Astrocyte of the spinal cord (primary cell): Measurements from ENCODE around the gene NXF2.
"Not testable (repeated sequence)": the region's sequence is repeated elsewhere in the genome, so short reads cannot be mapped to it uniquely, and the experiment has no call there.

Experiments
- DNase-seq: peaks from one replicate; pipeline ENCODE4 v3.0.0; 2011; ENCODE audit warnings: low read depth, low spot score
- H3K4me3 ChIP-seq: 2 replicates; pipeline ENCODE4 v1.5.1; 2011; ENCODE audit warnings: low read depth, mild to moderate bottlenecking, low read length, moderate library complexity
- in situ Hi-C: cut with HindIII; loops from 2 replicates; pipeline ENCODE4 v1.10.0; 2017; ENCODE audit warnings: low sequenced_read_pairs
- TF ChIP-seq, protein P1 (sequence below): IDR thresholded peaks from 2 replicates; pipeline ENCODE4 v1.5.1; 2012; ENCODE audit warnings: low read depth, mild to moderate bottlenecking, low read length, inconsistent platforms

Gene NXF2, protein sequence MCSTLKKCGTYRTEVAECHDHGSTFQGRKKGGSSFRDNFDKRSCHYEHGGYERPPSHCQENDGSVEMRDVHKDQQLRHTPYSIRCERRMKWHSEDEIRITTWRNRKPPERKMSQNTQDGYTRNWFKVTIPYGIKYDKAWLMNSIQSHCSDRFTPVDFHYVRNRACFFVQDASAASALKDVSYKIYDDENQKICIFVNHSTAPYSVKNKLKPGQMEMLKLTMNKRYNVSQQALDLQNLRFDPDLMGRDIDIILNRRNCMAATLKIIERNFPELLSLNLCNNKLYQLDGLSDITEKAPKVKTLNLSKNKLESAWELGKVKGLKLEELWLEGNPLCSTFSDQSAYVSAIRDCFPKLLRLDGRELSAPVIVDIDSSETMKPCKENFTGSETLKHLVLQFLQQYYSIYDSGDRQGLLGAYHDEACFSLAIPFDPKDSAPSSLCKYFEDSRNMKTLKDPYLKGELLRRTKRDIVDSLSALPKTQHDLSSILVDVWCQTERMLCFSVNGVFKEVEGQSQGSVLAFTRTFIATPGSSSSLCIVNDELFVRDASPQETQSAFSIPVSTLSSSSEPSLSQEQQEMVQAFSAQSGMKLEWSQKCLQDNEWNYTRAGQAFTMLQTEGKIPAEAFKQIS

DNA sequence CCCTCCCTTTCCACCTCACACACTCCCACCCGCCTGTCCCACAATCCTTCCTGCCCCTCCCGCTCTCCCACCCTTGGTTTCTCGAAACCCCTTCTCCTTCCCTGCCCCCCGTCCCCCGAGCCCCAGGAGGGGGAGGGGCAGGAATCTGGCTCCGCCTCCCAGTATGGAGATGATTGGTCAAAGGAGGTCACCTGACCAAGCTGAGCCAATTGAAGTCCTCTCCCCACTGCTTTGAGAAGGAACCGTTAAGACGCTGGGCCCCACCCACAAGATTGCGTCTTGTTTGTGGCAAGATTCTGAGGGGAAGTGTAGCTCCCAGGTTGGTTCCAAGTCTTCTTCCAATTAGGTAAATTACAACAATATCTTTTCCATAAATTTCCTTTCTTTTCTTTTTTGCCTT is at the start of gene NXF2:
NXF2 (plus strand) TSS at position 275 of the 400 bp plus-strand sequence. CDS start 59,912 bp downstream, outside the sequence.
- in situ Hi-C loops, H3K4me3 ChIP-seq, DNase-seq: not testable (repeated sequence)

DNA sequence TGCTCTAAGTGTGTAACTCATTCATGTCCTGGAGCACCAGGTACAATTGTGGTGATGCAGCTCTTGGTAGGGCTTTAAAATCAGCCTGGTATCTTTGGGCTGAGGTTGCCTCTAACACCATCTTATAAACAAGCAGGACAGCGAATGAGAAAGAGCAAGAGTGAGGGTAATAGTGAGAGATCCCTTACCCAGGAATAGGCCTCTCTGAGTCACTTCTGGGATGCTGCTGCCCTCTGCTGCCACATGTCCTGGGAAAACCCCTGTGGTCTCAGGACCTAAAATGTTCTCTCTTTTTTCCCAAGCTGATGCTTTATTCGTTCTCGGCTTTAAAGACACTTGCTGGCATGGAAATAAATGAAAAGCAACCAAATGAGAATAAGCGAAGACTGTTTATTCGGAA is 39.0 kb upstream of the NXF2 start:
- DNase-seq, in situ Hi-C loops, H3K4me3 ChIP-seq: not testable (repeated sequence)

DNA sequence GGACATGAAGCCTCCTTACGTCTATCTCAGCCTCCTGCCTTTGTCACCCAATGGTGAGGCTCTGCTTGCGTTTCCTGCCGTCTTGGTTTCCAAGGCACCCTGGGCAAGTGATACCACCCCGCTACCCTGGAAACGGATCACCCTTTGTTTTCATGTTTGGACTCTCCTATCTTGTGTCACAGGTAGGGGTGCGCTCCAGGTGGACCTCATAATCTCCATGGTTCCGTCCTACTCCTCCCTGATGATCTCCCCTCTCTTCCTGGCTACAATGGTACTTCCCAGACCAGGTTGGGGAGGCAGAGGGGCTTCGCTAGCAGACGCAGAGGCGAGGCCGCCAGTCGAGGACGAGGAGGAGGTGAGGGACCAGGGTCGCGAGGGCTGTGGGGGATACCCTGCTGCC is 32.0 kb upstream of the NXF2 start, which contains the start of gene TCP11X1:
TCP11X1 (plus strand) TSS at position 316 of the 400 bp plus-strand sequence.
- H3K4me3 ChIP-seq, in situ Hi-C loops, DNase-seq: not testable (repeated sequence)

DNA sequence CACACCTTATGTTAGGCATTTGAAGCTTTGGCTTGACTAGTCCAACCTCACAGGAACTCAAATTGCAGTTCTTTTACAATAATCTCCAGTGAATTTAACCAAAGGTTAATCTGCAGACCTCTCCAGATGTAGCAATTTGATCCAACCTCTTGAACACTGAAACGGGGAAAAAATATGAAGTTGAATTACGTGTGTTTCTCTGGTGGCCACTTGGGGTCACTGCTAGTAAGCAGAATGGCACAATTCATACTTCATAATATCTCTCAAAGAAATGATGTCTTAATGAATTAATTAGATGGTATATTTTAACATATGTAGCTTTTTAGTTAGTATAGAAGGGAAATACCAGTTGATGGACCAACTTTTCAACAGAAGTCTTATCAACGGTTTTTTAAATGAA is 30.5 kb upstream of the NXF2 start:
- DNase-seq, in situ Hi-C loops, H3K4me3 ChIP-seq: not testable (repeated sequence)

DNA sequence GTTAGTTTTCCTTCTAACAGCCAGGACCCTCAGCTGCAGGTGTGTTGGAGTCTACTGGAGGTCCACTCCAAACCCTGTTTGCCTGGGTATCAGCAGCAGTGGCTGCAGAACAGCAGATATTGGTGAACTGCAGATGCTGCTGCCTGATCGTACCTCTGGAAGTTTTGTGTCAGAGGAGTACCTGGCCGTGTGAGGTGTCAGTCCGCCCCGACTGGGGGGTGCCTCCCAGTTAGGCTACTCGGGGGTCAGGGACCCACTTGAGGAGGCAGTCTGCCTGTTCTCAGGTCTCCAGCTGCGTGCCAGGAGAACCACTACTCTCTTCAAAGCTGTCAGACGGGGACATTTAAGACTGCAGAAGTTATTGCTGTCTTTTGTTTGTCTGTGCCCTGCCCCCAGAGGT is 11.3 kb upstream of the NXF2 start:
- H3K4me3 ChIP-seq, DNase-seq, in situ Hi-C loops: not testable (repeated sequence)

DNA sequence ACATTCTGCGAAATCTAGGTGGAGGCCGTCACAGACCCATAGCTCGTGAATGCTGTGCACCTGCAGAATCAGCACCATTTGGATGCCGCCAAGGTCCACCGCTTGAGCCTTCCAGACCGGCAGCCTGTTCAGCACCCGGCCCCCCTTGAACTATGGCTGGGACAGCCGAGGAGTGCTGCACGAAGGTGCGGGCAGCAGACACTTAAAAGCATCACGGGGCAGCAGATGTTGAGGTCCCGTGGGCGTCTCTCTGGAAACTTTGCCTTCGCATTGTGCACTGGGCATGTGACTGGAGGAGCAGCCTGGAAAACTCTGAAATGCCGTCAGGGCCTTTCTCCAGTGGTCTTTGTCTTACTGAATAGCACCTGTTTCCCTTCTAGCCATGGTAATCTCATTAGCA is 6.7 kb upstream of the NXF2 start:
- DNase-seq, H3K4me3 ChIP-seq, in situ Hi-C loops: not testable (repeated sequence)

DNA sequence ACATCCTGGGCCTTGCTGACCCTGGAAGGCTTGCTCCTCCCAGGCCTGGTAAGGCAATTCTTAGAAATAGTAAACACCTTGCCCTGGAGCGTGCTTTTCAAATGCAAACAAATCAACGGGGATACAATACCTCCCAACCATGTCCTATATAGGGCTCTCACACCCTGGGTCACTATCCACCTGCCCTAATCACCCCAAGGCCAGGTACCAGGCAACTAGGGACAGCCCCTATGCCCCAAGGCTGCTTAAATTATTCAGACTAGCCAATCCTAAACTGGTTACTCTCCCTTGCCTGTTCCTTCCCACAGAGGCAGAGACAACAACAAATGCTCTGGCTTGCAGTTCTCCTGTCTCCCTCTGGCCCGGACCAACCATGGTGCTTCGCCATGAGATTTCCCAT is 25.3 kb downstream of the NXF2 start:
- DNase-seq, in situ Hi-C loops, H3K4me3 ChIP-seq: not testable (repeated sequence)

DNA sequence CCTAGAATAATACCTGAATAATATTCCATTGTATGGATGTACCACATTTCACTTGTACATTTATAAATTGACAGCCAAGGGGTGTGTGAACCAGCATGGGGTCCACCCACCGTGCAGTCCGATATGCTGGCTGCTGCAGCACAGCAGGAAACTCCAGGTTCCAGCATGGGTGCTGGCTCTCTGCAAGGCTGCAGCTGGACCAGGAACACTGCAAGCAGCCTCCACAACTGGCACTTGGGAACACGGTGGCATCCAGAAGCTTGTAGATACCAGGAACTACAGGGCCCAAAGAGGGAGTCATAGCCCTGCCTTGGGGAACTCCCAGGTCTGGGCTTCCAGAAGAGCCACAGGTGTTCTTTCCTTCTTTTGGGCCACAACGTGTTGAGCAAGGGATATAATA is 91.2 kb downstream of the NXF2 start:
- H3K4me3 ChIP-seq: no peak overlapping the region
- no peak for DNase-seq
- TF ChIP-seq, protein P1, sequence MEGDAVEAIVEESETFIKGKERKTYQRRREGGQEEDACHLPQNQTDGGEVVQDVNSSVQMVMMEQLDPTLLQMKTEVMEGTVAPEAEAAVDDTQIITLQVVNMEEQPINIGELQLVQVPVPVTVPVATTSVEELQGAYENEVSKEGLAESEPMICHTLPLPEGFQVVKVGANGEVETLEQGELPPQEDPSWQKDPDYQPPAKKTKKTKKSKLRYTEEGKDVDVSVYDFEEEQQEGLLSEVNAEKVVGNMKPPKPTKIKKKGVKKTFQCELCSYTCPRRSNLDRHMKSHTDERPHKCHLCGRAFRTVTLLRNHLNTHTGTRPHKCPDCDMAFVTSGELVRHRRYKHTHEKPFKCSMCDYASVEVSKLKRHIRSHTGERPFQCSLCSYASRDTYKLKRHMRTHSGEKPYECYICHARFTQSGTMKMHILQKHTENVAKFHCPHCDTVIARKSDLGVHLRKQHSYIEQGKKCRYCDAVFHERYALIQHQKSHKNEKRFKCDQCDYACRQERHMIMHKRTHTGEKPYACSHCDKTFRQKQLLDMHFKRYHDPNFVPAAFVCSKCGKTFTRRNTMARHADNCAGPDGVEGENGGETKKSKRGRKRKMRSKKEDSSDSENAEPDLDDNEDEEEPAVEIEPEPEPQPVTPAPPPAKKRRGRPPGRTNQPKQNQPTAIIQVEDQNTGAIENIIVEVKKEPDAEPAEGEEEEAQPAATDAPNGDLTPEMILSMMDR: no peak
- in situ Hi-C loops: no loop called here

DNA sequence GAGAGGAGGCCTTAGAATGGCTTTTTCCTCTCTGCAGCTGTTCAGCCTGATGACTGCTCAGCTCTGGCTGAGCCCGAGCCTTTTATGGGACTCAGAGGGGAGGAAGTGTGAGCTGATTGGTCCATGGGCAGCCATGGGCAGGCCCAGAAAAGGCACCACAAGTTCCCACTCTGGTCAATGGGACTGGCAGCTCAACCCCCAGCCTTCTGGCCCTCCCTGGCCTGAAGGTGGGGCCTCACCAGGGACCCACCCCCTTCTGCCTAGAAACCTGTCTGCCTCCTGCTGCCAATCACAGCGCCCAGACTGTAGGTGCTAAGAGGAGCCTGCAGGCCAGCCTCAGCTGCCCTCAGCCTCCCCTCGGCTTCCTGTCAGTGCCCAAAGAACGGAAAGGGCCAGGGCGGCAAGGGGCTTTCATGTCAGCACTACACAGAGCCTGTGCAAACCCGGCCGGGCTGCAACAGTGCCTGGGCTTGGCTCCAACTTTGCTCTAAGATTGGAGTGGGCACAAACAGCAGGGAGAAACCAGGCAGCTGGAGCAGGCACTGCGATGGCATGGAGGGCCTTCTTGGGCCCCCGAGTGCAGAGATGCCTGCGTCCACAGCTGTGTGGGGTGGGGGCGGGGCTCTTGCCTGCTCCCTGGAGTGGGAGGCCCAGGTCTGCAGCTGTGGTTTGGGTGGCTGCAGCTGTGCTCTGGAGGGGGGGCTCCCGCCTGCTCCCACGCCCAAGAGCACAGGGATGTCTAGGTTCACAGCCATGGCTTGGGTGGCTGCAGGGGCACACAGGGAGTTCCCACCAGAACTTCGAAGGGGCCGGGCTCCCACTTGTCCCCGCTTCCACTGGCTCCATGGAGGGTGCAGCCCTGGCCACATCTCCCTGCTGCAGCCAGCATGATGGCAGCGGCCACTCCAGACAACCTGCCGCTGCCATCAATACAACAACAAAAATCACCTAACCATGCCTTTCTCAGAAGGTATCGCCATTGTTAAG is 92.6 kb downstream of the NXF2 start:
- no peak for DNase-seq
- TF ChIP-seq, protein P1: no peak
- no peak overlapping the region for H3K4me3 ChIP-seq
- in situ Hi-C loops: no loop called here

DNA sequence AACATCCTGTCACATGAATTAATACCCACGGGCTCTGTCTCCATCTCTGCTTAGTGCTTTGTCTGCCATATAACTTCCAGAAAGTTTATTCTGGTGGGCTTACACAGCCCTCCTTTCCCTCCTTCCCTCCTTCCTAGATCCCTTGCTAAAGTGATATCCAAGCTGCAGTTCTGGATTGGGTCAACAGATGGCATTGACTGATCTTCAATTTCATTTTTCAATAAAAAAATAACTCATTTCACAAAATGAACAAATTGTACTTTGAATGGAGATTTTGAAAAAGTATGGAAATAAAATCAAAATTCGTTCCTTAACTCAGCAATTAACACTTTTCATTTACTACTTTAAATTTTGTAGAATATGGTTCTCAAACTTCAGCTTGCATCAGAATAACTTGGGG is 94.9 kb downstream of the NXF2 start:
- TF ChIP-seq, protein P1: no peak
- no peak for DNase-seq
- in situ Hi-C loops: no loop called here
- H3K4me3 ChIP-seq: no peak overlapping the region
